SK-N-SH treated with all-trans-retinoic acid at 6 μM for 48 hours (cell line): ENCODE measurements around the gene LMAN1L.

Experiments used
- CREB5 ChIP-seq: fragments of 250-450 bp; sonication (Bioruptor Pico); IDR thresholded peaks from 2 replicates; pipeline ENCODE4 v1.5.1; 2020; ENCODE audit warnings: low read depth, mild to moderate bottlenecking, moderate library complexity
- ISL1 ChIP-seq: fragments of 250-450 bp; sonication (Bioruptor Pico); IDR thresholded peaks from 2 replicates; pipeline ENCODE4 v2.1.2; 2022; ENCODE audit warnings: mild to moderate bottlenecking, moderate library complexity
- OSR1 ChIP-seq: fragments of 250-450 bp; sonication (Bioruptor Pico); IDR thresholded peaks from 2 replicates; pipeline ENCODE4 v1.8.0; 2022; ENCODE audit warnings: moderate library complexity, mild to moderate bottlenecking, inconsistent platforms
- PATZ1 ChIP-seq: fragments of 250-450 bp; sonication (Bioruptor Pico); IDR thresholded peaks from 2 replicates; pipeline ENCODE4 v1.8.0; 2020; ENCODE audit warnings: mild to moderate bottlenecking, moderate library complexity, borderline replicate concordance
- POU6F1 ChIP-seq: fragments of 250-450 bp; sonication (Bioruptor Pico); IDR thresholded peaks from 2 replicates; pipeline ENCODE4 v1.8.0; 2021; ENCODE audit warnings: low read depth, mild to moderate bottlenecking, moderate library complexity, borderline replicate concordance
- RARB ChIP-seq: fragments of 250-450 bp; sonication (Bioruptor Pico); IDR thresholded peaks from 2 replicates; pipeline ENCODE4 v1.8.0; 2021; ENCODE audit warnings: mild to moderate bottlenecking, moderate library complexity
- TOX ChIP-seq: fragments of 250-450 bp; sonication (Bioruptor Pico); IDR thresholded peaks from 2 replicates; pipeline ENCODE4 v1.8.0; 2021; ENCODE audit warnings: mild to moderate bottlenecking, moderate library complexity, borderline replicate concordance
- ZNF70 ChIP-seq: fragments of 450-650 bp; formaldehyde crosslinking; IDR thresholded peaks from 2 replicates; pipeline ENCODE4 v1.5.0; 2020; ENCODE audit warnings: mild to moderate bottlenecking, moderate library complexity
- ZNF8 ChIP-seq: fragments of 450-650 bp; formaldehyde crosslinking; IDR thresholded peaks from 2 replicates; pipeline ENCODE4 v1.5.0; 2020; ENCODE audit warnings: mild to moderate bottlenecking, moderate library complexity

- TF ChIP-seq ZNF8 (no peak), CREB5 (CRISPR knock-in tag) (no peak), PATZ1 (CRISPR knock-in tag) (no peak), ISL1 (CRISPR knock-in tag) (no peak), ZNF70 (no peak), RARB (CRISPR knock-in tag) (no peak), OSR1 (CRISPR knock-in tag) (no peak), TOX (no peak), POU6F1 (no peak)
These were observed 57.2 kb downstream of the LMAN1L start for GRCh38 chr15:74869726-74870407.
